NCI-H446 (cell line): ENCODE results near the gene HOXD10.

Experiments used
- DNase-seq, 2 experiments: peaks; one replicate each; lab custom pipeline; 2025; lab: John Stamatoyannopoulos, UW

Gene HOXD10

DNA sequence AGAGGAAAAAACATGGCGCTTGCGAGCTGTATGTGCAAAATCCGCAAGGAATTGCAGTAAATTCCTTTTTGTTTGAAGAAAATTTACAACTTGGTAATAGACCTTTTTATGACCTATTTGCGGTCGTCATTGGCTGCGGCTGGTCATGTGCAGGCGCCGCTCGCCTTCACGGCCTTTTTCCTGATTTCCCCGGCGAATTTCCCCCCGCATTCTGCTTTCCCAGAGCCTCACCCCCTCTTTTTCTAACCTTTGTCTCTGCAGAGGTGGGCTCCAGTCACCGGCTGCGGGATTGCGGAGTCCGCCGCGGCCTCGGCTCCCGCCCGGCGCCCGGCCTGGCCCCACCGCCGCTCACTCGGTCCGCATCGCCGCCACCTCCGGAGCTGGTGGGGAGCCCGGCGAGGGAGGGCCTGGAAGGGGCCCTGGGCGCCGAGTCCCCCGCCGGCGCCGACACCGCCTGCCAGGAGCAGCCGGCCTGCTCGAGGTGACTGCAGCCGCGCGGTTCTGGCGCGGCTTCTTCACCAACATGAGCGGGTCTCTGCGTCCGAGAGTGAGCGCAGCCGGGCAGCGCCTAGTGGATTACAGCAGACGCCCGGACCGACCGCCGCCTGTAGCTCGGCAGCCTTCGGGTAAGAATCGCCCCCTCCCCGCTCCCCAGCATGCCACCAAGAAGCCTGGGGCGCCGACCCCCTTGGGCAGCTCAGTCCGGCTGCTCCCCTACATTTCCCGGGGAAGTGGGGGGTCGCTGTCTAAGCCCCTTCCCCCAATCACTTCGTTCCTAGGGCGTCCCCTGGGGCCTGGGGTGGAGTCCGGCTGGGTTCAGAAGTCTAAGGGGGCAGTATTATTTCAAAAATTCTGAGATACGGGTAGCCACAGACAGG lies 20.0 kb downstream of the HOXD10 start:
- DNase-seq = peak in 1 of 2 experiments; percentile 14

DNA sequence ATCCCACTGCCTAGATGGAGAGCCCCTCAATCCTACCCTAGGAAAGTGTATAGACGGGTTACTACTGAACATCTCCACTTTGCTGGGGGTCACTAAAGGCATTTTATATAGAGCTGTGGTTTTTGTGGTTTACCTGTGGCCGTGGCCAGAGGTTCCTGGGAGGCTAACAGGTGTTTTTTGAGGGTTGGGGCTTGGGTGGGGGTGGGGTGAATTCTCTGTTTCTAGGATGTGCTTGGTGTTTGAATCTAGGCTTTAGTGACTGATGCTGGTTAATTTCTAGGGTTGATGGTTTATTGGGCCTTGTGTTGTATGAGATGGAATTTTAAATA lies 20.6 kb downstream of the HOXD10 start:
- DNase-seq = no peak

DNA sequence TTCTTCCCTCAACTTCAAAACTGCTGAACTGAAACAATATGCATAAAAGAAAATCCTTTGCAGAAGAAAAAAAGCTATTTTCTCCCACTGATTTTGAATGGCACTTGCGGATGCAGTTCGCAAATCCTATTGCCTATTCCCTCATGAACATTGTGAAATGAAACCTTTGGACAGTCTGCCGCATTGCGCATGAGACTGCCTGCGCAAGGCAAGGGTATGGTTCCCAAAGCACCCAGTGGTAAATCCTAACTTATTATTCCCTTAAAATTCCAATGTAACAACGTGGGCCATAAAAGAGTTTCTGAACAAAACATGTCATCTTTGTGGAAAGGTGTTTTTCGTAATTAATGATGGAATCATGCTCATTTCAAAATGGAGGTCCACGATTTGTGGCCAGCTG lies 21.3 kb downstream of the HOXD10 start:
- DNase-seq = no peak

- DNase-seq = no peak
These were observed 21.9 kb downstream of the HOXD10 start for GRCh38 chr2:176138526-176138922.

GRCh38 chr2:176138923-176139660 lies 22.5 kb downstream of the HOXD10 start:
- DNase-seq = no peak

- DNase-seq = peak in 1 of 2 experiments; percentile 32
These were observed 23.3 kb downstream of the HOXD10 start for GRCh38 chr2:176139661-176140512.

DNA sequence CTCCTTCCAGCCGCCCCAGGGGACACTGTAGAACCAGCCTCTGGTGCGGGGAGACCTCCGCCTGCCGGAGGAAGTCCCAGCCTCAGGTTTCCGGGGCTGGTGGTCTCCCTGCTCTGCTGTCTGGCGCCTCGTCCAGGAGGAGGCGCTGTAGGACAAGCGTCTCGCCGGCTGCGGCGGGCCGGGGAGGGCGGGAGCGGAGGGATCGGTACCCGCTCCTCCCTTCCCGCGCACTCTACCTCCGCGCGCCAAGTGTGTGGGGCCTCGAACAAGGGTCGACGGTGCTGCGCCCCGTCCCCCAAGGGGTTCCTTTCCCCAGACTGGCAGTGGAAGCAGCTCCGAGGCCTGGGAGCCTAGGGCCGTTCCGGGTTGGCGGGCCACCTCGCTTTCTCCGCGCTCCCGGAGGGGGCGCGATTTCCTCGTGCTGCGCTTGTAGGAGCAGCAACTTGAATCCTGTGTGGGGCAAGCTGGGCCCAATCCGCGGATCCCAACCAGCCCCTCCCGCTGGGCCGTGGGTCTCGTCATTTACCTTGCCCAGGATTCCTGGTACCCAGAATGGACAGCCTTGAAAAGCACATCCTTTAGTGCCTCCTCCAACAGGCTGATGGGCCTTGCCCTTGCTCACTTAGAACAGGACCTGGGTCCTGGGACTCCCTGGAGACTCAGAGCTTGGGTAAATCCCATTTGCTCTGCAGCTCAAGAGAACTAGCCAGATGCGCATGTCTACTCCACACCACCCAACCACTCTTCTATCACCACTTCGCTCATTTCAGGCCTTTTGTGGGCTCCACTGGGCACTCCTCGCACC lies 24.1 kb downstream of the HOXD10 start:
- DNase-seq = peak; percentile 72 to 92

DNA sequence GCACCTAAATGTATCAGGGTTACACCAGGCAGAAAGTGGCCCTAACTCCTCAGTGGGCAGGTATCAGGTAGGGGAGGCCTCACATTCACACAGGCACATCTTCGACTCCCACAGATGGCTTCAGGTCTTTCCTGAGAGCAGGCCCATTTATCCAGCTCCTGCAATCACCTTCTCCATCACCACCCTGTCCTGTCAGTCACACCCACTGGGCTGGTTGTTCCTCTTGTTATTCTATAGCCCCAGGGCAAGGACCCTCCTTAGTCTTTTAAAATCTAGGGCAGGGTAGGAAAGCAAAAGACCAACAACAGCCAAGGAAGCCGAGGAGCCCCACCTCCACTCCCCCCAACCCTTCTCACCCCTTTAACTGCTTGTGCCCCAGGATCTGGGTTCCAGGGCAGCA lies 25.7 kb downstream of the HOXD10 start:
- no peak for DNase-seq

DNA sequence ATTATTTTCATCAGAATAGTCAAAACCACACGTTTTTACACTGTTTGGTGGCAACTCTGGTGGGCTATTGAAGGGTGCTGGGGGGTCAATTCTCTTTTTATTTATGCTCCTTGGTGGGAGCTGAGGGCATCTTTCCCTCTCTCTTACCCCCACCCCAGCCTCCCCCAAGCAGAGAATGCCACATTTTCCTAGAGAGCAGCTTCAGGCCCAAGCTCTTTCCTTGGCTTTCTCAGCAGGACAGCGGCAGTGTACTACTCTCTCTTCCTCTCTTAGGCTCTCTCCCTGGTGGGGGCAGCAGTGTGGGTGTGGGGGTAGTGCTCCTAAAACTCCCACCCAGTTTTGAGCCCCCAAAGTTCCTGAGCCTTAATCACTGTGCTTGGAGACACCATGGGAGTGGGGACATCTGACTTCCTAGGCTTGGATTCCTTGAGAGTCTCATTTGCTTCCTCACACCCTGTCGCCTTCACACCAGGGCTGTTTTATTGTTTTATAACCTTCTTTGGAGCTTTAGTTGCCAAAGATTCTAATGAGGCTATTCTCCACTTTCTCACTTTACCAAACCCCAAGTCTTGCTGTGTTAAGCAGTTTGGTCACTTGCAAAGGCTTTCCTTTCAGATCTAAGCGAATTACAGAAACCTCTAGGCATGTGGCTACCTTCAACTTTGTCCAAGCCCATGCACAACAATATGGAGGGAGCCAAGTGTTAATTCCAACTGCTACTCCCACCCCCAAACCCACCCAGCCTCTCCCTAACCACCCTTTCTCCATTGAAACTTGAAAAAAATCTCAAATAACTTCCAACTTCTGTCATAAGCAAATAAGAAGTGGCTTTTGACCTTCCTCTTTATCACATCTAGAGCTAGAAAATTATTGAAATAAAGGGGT lies 28.7 kb downstream of the HOXD10 start:
- DNase-seq = no peak

DNA sequence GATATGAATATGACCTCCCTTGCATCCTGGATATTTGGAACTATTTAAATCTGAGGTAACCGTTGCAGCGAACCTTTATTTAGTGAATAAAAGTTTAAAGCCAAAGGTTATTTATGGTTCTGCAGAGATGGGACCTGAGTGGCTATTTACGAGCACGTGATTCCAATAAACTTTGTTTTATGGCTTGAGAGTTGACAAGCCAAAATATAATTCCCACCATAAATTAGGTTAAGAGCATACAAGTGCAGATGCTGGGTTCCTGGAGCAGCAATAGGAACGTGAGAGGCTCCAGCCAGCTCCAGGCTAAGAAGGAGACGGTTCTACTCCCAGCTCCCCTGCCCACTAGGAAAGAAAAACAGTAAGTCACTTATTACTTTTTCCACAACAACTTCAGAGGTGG lies 29.5 kb downstream of the HOXD10 start:
- DNase-seq = no peak

DNA sequence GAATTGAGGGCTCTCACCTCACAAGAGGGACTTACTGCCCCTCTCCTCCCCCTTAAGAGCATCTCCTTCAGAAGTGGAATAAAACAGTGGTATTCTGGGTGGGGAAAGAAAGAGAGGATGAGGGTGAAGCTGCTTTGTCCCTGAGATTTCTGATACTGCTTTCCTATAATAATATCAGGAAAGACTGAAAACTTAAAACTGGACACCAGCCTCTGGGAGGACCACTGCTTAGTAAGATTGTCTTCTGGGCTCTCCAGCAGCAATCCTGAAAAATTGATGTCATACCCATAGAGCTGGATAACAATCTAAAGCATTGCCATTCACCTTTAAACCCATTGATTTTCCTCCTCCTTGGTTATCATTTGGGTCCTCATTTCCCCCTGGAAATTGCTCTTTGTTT lies 30.1 kb downstream of the HOXD10 start:
- no peak for DNase-seq

GRCh38 chr2:176147210-176147799 lies 30.7 kb downstream of the HOXD10 start:
- no peak for DNase-seq

GRCh38 chr2:176147800-176148496 lies 31.4 kb downstream of the HOXD10 start:
- no peak for DNase-seq

DNA sequence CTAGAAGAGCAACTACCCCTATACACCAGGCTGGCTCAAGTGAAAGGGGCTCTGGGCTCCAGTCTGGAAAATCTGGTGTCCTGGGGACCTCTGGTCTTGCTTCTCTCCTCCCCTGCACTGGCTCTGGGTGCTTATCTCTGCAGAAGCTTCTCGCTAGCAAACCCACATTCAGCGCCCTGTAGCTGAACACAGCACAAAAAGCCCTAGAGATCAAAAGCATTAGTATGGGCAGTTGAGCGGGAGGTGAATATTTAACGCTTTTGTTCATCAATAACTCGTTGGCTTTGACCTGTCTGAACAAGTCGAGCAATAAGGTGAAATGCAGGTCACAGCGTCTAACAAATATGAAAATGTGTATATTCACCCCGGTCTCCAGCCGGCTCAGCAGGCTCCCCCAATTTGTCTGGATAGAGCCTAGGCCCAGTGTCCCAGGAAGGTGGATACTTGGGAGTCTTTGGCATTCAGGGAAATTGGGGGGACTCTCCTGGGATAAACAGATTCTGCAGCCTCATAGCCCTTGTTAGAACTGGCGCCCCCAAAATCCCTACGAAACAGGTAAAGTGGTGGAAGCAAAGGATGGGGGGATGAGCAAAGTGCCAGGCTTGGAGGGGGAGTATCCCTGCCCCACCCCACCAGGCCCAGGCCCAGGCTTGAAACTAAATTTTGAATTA lies 32.3 kb downstream of the HOXD10 start:
- DNase-seq = no peak

DNA sequence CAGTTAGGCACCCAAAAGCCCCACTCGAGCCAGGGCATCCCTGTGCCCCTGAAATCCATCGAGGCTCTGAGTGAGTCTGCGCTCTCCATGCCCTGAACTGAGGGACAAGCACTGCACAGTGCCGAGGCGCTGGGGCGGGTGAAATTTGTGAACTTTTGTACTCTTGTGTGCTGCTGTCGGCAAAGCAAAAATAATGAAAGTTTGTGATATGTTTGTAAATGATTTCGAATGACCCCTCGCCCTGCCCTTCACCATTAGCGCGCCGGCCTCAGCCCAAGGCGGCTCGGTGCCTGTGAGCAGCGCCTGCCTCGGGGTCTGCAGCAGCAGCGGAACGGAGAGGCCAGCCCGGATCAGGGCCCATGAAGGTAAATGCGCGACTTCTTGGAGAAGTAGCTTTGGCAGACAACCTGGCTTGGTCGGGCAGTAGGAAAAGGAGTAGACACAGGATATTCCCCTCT lies 32.9 kb downstream of the HOXD10 start:
- no peak for DNase-seq

DNA sequence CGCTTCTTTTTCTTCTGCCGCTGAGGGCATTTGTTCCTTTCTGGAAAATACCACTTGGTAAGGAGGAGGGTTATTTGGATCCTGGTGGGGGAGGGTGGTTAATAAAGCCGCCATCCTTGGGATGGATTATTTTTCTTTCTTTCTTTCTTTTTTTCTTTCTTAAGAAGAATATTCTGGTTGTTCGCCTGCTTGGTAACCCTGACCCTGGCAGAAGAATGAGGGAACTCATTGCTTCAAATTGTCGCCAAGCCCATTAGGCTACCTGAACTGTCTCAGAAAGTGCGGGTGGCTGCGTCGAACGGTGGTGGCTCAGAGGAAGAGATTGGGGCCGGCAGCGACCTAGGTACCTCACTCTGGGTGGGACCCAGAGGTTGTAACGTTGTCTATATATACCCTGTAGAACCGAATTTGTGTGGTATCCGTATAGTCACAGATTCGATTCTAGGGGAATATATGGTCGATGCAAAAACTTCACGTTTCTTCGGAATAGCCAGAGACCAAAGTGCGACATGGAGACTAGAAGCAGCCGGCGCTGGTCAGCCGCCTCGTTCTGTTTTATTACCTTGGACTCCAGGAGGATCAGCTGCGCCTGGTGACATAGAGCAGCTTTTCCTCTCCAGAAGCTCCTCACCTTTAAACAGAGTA lies 33.5 kb downstream of the HOXD10 start:
- DNase-seq = no peak

GRCh38 chr2:176150584-176151441 lies 34.2 kb downstream of the HOXD10 start:
- no peak for DNase-seq
